Neutrophil (primary cell): Measurements from ENCODE around the gene NPM1.

ENCODE experiments used
- H3K27ac ChIP-seq: fragments of 200-600 bp; sonication (generic); 2 replicates; pipeline ENCODE4 v1.5.1; 2016; ENCODE audit warnings: mild to moderate bottlenecking, moderate library complexity
- H3K27me3 ChIP-seq: fragments of 200-600 bp; sonication (generic); 2 replicates; pipeline ENCODE4 v1.6.0; 2016; ENCODE audit warnings: mild to moderate bottlenecking
- H3K36me3 ChIP-seq: fragments of 200-600 bp; sonication (generic); 2 replicates; pipeline ENCODE4 v1.5.1; 2017
- H3K4me1 ChIP-seq, 2 experiments: fragments of 200-600 bp in 1 of 2; sonication (generic) in 1 of 2; 1 replicate in 1 of 2; 2 replicates in 1 of 2; pipeline versions ENCODE4 v1.5.1 to v1.6.1; 2013 to 2016; ENCODE audit warnings: low read depth in 1 of 2, low read length in 1 of 2, mild to moderate bottlenecking in 1 of 2, moderate library complexity in 1 of 2; ENCODE audit not compliant: control insufficient read depth in 1 of 2, insufficient read depth in 1 of 2
- H3K4me3 ChIP-seq, 2 experiments: fragments of 200-600 bp in 1 of 2; sonication (generic) in 1 of 2; 1 replicate in 1 of 2; 2 replicates in 1 of 2; pipeline ENCODE4 v1.5.1; 2013 to 2016; ENCODE audit warnings: low read depth in 1 of 2, low read length in 1 of 2, mild to moderate bottlenecking in 1 of 2, moderate library complexity in 1 of 2
- H3K9me3 ChIP-seq: fragments of 200-600 bp; sonication (generic); 2 replicates; pipeline ENCODE4 v1.5.1; 2016
- TF ChIP-seq, protein P1 (sequence below): fragments of 200-600 bp; sonication (generic); IDR thresholded peaks from 2 replicates; pipeline ENCODE4 v1.5.1; 2016; ENCODE audit warnings: antibody characterized with exemption

The NPM1 gene

DNA sequence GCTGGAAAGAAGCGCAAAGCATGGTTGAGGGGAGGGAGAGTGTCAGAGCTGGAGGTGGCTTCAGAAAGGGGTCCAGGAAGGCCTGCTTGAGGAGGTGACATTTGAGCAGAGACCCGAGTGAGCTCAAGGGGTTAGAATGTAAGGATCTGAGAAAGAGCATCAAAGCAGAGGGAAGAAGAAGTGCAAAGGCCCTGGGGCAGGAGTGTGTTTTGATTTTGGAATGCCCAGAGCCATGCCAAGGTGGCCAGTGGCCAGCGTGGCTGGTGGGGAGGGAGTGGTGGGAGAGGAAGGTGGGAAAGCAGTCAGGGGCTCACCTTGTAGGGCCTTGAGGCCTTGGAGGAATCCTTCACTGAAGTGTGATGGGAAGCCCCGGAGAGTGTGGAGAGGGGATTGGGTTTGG lies 47.2 kb downstream of the NPM1 start:
- TF ChIP-seq, protein P1, sequence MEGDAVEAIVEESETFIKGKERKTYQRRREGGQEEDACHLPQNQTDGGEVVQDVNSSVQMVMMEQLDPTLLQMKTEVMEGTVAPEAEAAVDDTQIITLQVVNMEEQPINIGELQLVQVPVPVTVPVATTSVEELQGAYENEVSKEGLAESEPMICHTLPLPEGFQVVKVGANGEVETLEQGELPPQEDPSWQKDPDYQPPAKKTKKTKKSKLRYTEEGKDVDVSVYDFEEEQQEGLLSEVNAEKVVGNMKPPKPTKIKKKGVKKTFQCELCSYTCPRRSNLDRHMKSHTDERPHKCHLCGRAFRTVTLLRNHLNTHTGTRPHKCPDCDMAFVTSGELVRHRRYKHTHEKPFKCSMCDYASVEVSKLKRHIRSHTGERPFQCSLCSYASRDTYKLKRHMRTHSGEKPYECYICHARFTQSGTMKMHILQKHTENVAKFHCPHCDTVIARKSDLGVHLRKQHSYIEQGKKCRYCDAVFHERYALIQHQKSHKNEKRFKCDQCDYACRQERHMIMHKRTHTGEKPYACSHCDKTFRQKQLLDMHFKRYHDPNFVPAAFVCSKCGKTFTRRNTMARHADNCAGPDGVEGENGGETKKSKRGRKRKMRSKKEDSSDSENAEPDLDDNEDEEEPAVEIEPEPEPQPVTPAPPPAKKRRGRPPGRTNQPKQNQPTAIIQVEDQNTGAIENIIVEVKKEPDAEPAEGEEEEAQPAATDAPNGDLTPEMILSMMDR: no peak
- H3K4me3 ChIP-seq: no peak overlapping the region
- no peaks in the 10 kb centered on the region for H3K4me1 ChIP-seq
- H3K27me3 ChIP-seq: no peaks in the 10 kb centered on the region
- no peaks in the 10 kb centered on the region for H3K9me3 ChIP-seq
- no peaks in the 10 kb centered on the region for H3K36me3 ChIP-seq
- H3K27ac ChIP-seq: no peak overlapping the region

DNA sequence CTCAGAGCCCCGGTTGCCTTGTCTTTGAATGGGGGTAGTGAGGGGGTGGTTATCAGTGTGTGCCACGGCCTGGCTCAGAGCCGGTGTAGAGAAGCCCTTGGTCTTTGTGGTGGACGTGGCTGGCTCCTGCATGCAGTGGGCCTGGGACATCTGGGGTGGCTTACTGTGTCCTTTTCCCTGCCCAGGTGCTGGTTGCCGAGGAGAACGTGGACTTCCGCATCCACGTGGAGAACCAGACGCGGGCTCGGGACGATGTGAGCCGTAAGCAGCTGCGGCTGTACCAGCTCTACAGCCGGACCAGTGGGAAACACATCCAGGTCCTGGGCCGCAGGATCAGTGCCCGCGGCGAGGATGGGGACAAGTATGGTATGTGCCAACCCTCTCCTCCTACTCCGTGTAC lies 48.3 kb downstream of the NPM1 start:
- H3K36me3 ChIP-seq: no peaks in the 10 kb centered on the region
- TF ChIP-seq, protein P1: no peak

DNA sequence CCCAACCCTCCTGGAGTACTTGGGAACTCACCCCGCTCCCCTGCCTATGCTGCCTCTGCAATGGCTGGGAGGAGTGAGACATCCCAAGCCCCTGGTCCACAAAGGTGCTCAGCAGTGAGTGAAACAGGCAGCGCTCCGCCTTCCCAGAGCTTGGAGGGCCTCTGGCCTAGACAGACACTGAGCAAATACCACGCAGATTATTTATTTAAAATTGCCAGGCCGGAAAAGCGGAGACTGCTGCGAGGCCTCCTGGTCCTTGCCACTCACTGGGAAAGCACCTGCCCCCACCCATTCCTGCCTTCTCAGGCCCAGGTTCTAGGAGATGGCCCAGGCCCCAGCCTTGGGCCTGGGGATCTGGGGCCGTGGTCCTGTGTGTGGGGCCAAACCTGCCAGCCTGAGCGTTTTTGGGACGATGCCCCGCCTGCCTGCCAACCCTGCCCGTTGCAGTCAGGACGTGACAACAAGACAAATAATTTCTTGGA lies 49.2 kb downstream of the NPM1 start:
- H3K4me3 ChIP-seq: no peak overlapping the region
- TF ChIP-seq, protein P1: no peak
- no peaks in the 10 kb centered on the region for H3K4me1 ChIP-seq
- H3K27ac ChIP-seq: no peak overlapping the region
- H3K36me3 ChIP-seq: no peaks in the 10 kb centered on the region
- H3K9me3 ChIP-seq: no peaks in the 10 kb centered on the region
- H3K27me3 ChIP-seq: no peaks in the 10 kb centered on the region

More for the DNA sequence above, 48.3 kb downstream of the NPM1 start:
- Histone ChIP-seq H3K27ac (no peak overlapping the region), H3K4me1 (no peaks in the 10 kb centered on the region), H3K4me3 (no peak overlapping the region), H3K9me3 (no peaks in the 10 kb centered on the region), H3K27me3 (no peaks in the 10 kb centered on the region)

DNA sequence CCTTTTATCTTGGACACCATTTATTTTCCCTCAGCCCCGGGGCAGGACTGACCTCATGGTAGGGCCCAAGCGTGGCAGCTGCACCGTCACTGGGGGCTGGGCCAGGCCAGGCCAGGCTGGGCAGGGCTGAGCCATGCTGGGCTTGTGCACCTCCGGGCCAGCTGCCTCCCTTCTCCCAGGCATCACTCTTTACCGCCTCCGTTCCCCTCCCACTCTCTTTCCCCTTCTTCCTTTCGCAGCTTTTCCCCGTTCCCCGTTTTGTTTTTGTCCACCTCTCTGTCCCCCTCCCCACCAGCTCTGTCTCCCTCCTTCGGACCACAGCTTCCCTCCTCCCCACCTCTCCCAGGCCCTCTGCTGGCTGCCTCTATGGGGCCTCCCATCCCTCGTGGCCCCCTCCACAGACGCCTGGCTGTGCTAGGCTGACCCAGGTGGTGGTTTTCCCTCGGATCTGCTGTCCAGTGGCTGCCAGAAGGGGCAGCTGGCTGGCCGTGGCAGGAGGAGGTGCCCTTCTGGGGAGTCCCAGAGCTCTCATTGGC lies 49.7 kb downstream of the NPM1 start:
- H3K27me3 ChIP-seq: no peaks in the 10 kb centered on the region
- no peaks in the 10 kb centered on the region for H3K36me3 ChIP-seq
- no peak overlapping the region for H3K4me3 ChIP-seq
- H3K9me3 ChIP-seq: no peaks in the 10 kb centered on the region
- TF ChIP-seq, protein P1: no peak
- H3K27ac ChIP-seq: no peak overlapping the region
- H3K4me1 ChIP-seq: no peaks in the 10 kb centered on the region

DNA sequence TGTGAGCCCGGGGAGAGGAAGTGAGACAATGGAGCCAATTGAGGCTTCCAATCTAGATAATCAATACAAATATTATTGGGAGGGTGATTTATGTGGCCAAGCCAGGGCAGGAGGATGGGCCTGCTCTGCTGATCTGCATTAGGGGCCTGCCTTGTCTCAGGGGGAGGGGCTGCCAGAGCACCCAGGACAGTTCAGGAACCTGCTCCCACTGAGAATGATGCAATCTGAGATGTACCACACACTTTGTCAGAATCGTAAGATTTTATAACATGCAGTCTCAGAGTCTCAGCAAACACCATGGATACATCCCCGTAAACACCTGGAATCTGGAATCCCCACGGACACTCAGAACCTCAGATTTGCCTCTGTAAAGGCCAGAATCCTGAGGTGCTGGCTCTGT lies 51.1 kb downstream of the NPM1 start:
- H3K36me3 ChIP-seq: no peaks in the 10 kb centered on the region
- no peak overlapping the region for H3K27ac ChIP-seq
- H3K9me3 ChIP-seq: no peaks in the 10 kb centered on the region
- no peak overlapping the region for H3K4me3 ChIP-seq
- no peaks in the 10 kb centered on the region for H3K4me1 ChIP-seq
- no peaks in the 10 kb centered on the region for H3K27me3 ChIP-seq
- TF ChIP-seq, protein P1: no peak
